Measurements from ENCODE around the gene MRTFB. TPM values are rescaled to one million over a fixed set of nuclear protein-coding genes. Genes with fewer than 3 reads are reported as not detected.
"Not testable (repeated sequence)": the region's sequence is repeated elsewhere in the genome, so short reads cannot be mapped to it uniquely, and the experiment has no call there.

MRTFB gene
- total RNA-seq, 6 experiments from 2014 or later = 15.7 to 23.9 (median 18.6) TPM

DNA sequence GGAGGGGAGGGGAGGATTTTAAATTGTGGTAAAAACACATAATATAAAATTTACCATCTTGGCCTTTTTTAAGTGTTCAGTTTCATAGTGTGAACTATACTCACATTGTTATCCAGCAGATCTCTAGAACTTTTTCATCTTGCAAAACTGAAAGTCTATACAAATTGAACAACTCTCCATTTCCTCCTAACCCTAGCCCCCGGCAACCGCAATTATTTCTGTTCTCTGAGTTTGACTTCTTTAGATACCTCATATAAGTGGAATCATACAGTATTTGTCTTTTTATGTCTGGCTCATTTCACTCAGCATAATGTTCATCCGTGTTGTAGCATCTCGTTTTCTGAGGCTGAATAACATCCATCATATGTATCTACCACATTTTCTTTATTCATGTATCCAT, 30.0 kb upstream of the MRTFB start:
- no peak overlapping the region for H3K27ac ChIP-seq
- intact Hi-C loops (cut with DNase I) = no loop called here
- H3K4me3 ChIP-seq = no peak overlapping the region
- H3K9me3 ChIP-seq = no peaks in the 10 kb centered on the region
- TF ChIP-seq, protein P1, sequence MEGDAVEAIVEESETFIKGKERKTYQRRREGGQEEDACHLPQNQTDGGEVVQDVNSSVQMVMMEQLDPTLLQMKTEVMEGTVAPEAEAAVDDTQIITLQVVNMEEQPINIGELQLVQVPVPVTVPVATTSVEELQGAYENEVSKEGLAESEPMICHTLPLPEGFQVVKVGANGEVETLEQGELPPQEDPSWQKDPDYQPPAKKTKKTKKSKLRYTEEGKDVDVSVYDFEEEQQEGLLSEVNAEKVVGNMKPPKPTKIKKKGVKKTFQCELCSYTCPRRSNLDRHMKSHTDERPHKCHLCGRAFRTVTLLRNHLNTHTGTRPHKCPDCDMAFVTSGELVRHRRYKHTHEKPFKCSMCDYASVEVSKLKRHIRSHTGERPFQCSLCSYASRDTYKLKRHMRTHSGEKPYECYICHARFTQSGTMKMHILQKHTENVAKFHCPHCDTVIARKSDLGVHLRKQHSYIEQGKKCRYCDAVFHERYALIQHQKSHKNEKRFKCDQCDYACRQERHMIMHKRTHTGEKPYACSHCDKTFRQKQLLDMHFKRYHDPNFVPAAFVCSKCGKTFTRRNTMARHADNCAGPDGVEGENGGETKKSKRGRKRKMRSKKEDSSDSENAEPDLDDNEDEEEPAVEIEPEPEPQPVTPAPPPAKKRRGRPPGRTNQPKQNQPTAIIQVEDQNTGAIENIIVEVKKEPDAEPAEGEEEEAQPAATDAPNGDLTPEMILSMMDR (IDR thresholded peaks at IDR 0.05) = no peak
- TF ChIP-seq POLR2A (IDR thresholded peaks at IDR 0.05) = no peak
- ATAC-seq (no peak), DNase-seq (no peak)
- no peaks in the 10 kb centered on the region for H3K27me3 ChIP-seq
- H3K36me3 ChIP-seq = no peaks in the 10 kb centered on the region
- WGBS (ENCODE audit: insufficient coverage, low coverage, low lambda C conversion rate, missing lambda C conversion rate) = 77% methylated on average over 4 of the region's 4 CpGs
- H3K4me1 ChIP-seq = no peaks in the 10 kb centered on the region

DNA sequence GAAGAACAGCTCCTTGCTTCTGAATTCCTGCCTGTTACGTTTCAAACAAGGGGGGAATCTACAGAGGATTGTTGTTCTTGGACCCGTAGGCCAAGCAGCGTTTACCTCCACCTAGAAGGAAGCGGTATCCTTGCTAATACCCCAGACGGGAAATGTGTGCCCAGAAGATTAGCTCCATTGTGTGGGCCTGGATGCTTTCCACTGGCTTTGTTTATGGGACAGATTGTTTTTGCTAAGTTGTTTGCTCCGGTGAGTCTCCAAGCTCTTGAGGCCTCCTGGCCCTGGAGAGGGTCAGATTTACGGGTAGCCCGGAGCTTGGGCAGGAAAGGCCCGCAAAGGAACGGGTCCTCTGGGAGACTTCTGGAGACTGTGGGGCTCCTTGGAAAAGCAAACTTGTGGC, 28.4 kb upstream of the MRTFB start:
- Histone ChIP-seq H3K36me3 (no peaks in the 10 kb centered on the region), H3K27ac (no peak overlapping the region), H3K9me3 (no peaks in the 10 kb centered on the region), H3K27me3 (no peaks in the 10 kb centered on the region), H3K4me1 (no peaks in the 10 kb centered on the region), H3K4me3 (no peak overlapping the region)
- intact Hi-C loops (cut with DNase I) = no loop called here
- no peak for TF ChIP-seq POLR2A (IDR thresholded peaks at IDR 0.05)
- TF ChIP-seq, protein P1 (IDR thresholded peaks at IDR 0.05) = no peak
- WGBS (ENCODE audit: insufficient coverage, low coverage, low lambda C conversion rate, missing lambda C conversion rate) = 69% methylated on average over 6 of the region's 10 CpGs
- DNase-seq (no peak), ATAC-seq (peak in 1 of 4 donors; percentile 49)

DNA sequence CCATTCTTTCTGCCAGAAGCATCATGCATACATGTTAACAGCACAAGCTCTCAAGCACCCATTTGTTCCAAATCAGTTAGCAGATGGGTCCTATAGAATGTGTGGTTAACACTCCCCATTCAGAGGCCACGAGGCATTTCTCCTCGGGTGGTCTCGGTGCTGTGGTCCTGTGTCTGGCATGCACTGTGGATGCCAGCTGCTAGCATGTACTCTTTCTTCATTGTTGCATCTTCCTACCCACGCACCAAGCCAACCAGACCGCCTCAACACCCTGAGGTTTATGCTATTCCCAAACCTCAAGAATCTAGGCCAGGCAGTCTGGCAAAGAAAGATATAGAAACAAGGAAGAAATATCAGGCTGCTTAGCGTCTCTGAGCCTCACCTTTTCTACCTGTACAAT, 27.8 kb upstream of the MRTFB start:
- Histone ChIP-seq H3K27ac (no peak overlapping the region), H3K9me3 (no peaks in the 10 kb centered on the region), H3K4me1 (no peaks in the 10 kb centered on the region), H3K4me3 (no peak overlapping the region), H3K36me3 (no peaks in the 10 kb centered on the region), H3K27me3 (no peaks in the 10 kb centered on the region)
- no peak for DNase-seq
- 100% methylated on average over 1 of the region's 6 CpGs for WGBS (ENCODE audit: insufficient coverage, low coverage, low lambda C conversion rate, missing lambda C conversion rate)
- intact Hi-C loops (cut with DNase I) = no loop called here
- ATAC-seq = no peak
- TF ChIP-seq, protein P1 (IDR thresholded peaks at IDR 0.05) = no peak
- TF ChIP-seq POLR2A (IDR thresholded peaks at IDR 0.05) = no peak

DNA sequence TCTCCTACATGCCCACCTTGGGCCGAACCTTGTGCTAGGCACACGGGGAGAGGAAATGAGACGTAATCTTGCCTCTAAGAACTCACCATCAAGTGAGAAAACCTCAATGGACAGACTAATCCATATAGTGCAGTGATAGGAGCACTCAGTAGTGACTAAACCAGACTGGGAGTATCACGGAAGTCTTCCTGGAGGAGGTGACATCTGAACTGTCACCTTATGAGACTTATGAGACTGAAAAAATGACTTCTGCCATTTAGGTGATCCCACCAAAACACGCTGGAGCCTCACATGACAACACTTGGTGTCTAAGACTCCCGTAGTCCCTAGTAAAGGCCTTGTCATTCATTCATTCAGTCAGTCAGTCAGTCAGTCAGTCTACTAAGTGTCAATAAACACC, 27.3 kb upstream of the MRTFB start:
- no peak for DNase-seq
- Histone ChIP-seq H3K4me3 (no peak overlapping the region), H3K36me3 (no peaks in the 10 kb centered on the region), H3K27me3 (no peaks in the 10 kb centered on the region), H3K4me1 (no peaks in the 10 kb centered on the region), H3K9me3 (no peaks in the 10 kb centered on the region), H3K27ac (no peak overlapping the region)
- no peak for ATAC-seq
- intact Hi-C loops (cut with DNase I) = no loop called here
- TF ChIP-seq POLR2A (IDR thresholded peaks at IDR 0.05) = no peak
- TF ChIP-seq, protein P1 (IDR thresholded peaks at IDR 0.05) = no peak
- 96% methylated on average over 4 of the region's 6 CpGs for WGBS (ENCODE audit: insufficient coverage, low coverage, low lambda C conversion rate, missing lambda C conversion rate)

DNA sequence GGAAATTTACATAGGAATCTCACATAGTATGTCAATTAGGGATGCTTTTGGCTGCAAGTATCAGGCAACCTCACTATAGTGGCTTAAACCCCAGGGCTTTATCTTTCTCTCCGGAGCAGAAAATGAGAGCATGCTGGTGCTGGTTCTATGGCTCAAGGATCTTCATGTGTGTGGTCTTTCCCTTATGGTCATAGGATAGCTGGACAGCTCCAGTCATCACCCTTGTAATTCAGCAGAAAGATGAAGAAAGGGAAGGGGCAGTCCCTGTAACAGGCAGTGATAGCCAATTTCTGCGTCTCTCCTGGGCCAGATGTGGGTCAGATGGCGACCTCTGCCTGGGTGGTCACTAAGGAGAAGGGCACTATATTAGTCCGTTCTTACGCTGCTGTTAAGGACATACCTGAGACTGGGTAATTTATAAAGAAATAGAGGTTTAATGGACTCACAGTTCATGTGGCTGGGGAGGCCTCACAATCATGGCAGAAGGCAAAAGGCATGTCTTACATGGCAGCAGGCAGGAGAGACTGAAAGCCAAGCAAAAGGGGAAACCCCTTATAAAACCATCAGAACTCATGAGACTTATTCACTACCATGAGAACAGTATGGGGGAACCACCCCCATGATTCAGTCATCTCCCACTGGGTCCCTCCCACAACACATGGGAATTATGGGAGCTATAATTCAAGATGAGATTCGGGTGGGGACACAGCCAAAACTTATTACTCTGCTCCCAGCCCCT, 23.8 kb upstream of the MRTFB start:
- H3K27ac ChIP-seq; H3K4me1 ChIP-seq; H3K27me3 ChIP-seq; H3K4me3 ChIP-seq; intact Hi-C loops (cut with DNase I); DNase-seq; H3K36me3 ChIP-seq; H3K9me3 ChIP-seq; ATAC-seq: not testable (repeated sequence)
- 77% methylated on average over 6 of the region's 6 CpGs for WGBS (ENCODE audit: insufficient coverage, low coverage, low lambda C conversion rate, missing lambda C conversion rate)
